ENCODE results near the gene TAB2. TPM values are rescaled to one million over a fixed set of nuclear protein-coding genes. Genes with fewer than 3 reads are reported as not detected.
"Not testable (repeated sequence)": the region's sequence is repeated elsewhere in the genome, so short reads cannot be mapped to it uniquely, and the experiment has no call there.

Gene TAB2
- total RNA-seq, 1 experiment from 2014 or later: 14.7 TPM

GRCh38 chr6:149458806-149459205, 141.3 kb downstream of the TAB2 start:
- no peaks in the 10 kb centered on the region for H4K20me1 ChIP-seq (ENCODE audit: low read length)
- H3K4me1 ChIP-seq (ENCODE audit: insufficient read depth, low read length): peaks cover 11% of the 10 kb centered on the region
- H3K9me3 ChIP-seq (ENCODE audit: low read length): no peaks in the 10 kb centered on the region
- no peak for ATAC-seq
- no peaks in the 10 kb centered on the region for H3K79me2 ChIP-seq (ENCODE audit: low read length)
- CTCF ChIA-PET: interaction anchor here (0.5 kb wide), 1 partner anchor 16 kb away, joined by 3 read pairs; no protein-coding TSS in a partner anchor
- DNase-seq: no peak
- no peak overlapping the region for H3K9ac ChIP-seq (ENCODE audit: low read length)
- no TSS peak for BruUV-seq (replicated peaks)
- H3K27me3 ChIP-seq (ENCODE audit: low read length): no peaks in the 10 kb centered on the region
- TF ChIP-seq EZH2phosphoT487 (IDR thresholded peaks at IDR 0.05; ENCODE audit: borderline replicate concordance, low read length) (no peak), EZH2 (IDR thresholded peaks at IDR 0.05; ENCODE audit: low read length, unreplicated experiment) (no peak), CTCF (conservative IDR thresholded peaks at IDR 0.05; ENCODE audit: low read depth, low read length) (no peak)
- POLR2A ChIA-PET (ENCODE audit: unreplicated experiment): no interaction called here
- H2AFZ ChIP-seq (ENCODE audit: low read length): no peak overlapping the region
- H3F3A ChIP-seq (ENCODE audit: low read length, unreplicated experiment): no peaks in the 10 kb centered on the region
- intact Hi-C loops (cut with micrococcal nuclease): no loop called here
- H3K4me2 ChIP-seq (ENCODE audit: low read length): no peak overlapping the region
- no peak overlapping the region for H3K4me3 ChIP-seq (ENCODE audit: low read length)
- no peak overlapping the region for H3K27ac ChIP-seq (ENCODE audit: low read length)
- no peaks in the 10 kb centered on the region for H3K36me3 ChIP-seq (ENCODE audit: low read depth, low read length)
- H3K9me2 ChIP-seq (replicated peaks; ENCODE audit: low read length): no peaks in the 10 kb centered on the region

- Histone ChIP-seq H3K9me2 (replicated peaks; ENCODE audit: low read length) (no peaks in the 10 kb centered on the region), H3K4me3 (ENCODE audit: low read length) (no peak overlapping the region), H2AFZ (ENCODE audit: low read length) (no peak overlapping the region), H3K36me3 (ENCODE audit: low read depth, low read length) (no peaks in the 10 kb centered on the region), H3K4me1 (ENCODE audit: insufficient read depth, low read length) (peaks cover 2% of the 10 kb centered on the region), H3K4me2 (ENCODE audit: low read length) (no peak overlapping the region), H3K27me3 (ENCODE audit: low read length) (no peaks in the 10 kb centered on the region), H4K20me1 (ENCODE audit: low read length) (no peaks in the 10 kb centered on the region), H3K27ac (ENCODE audit: low read length) (no peak overlapping the region), H3K79me2 (ENCODE audit: low read length) (no peaks in the 10 kb centered on the region), H3F3A (ENCODE audit: low read length, unreplicated experiment) (no peaks in the 10 kb centered on the region), H3K9me3 (ENCODE audit: low read length) (no peaks in the 10 kb centered on the region), H3K9ac (ENCODE audit: low read length) (no peak overlapping the region)
- intact Hi-C loops (cut with micrococcal nuclease): no loop called here
- no peak for TF ChIP-seq CTCF (conservative IDR thresholded peaks at IDR 0.05; ENCODE audit: low read depth, low read length)
- TF ChIP-seq EZH2 (IDR thresholded peaks at IDR 0.05; ENCODE audit: low read length, unreplicated experiment): no peak
- TF ChIP-seq EZH2phosphoT487 (IDR thresholded peaks at IDR 0.05; ENCODE audit: borderline replicate concordance, low read length): no peak
- ChIA-PET CTCF (no interaction called here), POLR2A (ENCODE audit: unreplicated experiment) (no interaction called here)
- ATAC-seq (no peak), DNase-seq (no peak)
- no TSS peak for BruUV-seq (replicated peaks)
Observed at GRCh38 chr6:149459761-149460160, 142.2 kb downstream of the TAB2 start.

GRCh38 chr6:149460249-149460648, 142.7 kb downstream of the TAB2 start:
- ATAC-seq; H4K20me1 ChIP-seq (ENCODE audit: low read length); H3K9me3 ChIP-seq (ENCODE audit: low read length); H2AFZ ChIP-seq (ENCODE audit: low read length); H3K36me3 ChIP-seq (ENCODE audit: low read depth, low read length); DNase-seq; H3K9ac ChIP-seq (ENCODE audit: low read length); intact Hi-C loops (cut with micrococcal nuclease); H3F3A ChIP-seq (ENCODE audit: low read length, unreplicated experiment); CTCF ChIA-PET; H3K9me2 ChIP-seq (replicated peaks; ENCODE audit: low read length); H3K27ac ChIP-seq (ENCODE audit: low read length); H3K4me1 ChIP-seq (ENCODE audit: insufficient read depth, low read length); BruUV-seq (replicated peaks); POLR2A ChIA-PET (ENCODE audit: unreplicated experiment); H3K4me3 ChIP-seq (ENCODE audit: low read length); H3K79me2 ChIP-seq (ENCODE audit: low read length); H3K27me3 ChIP-seq (ENCODE audit: low read length); H3K4me2 ChIP-seq (ENCODE audit: low read length): not testable (repeated sequence)

Other genes with a start within 250 kb of the TAB2 start
- gene SUMO4, start 82.5 kb downstream of the TAB2 start, total RNA-seq (2014; rRNA removed): 0.69 TPM in 1 of 2 replicates, not detected in the other
- gene ZC3H12D, start 167.3 kb downstream of the TAB2 start, total RNA-seq (2014; rRNA removed): not detected in 2 replicates
- gene PPIL4, start 228.3 kb downstream of the TAB2 start, total RNA-seq (2014; rRNA removed): 11.1 and 12.8 TPM in 2 replicates
- 15.0 and 19.2 TPM in 2 replicates for gene GINM1, start 248.7 kb downstream of the TAB2 start, total RNA-seq (2014; rRNA removed)